Breast epithelium (tissue), 4 donors: Measurements from ENCODE around the gene SRRM4. TPM values are rescaled to one million over a fixed set of nuclear protein-coding genes. Genes with fewer than 3 reads are reported as not detected.

Source experiments
- DNase-seq, 2 donors: peaks; one replicate each; pipeline ENCODE4 v3.0.0-alpha.2; 2019; ENCODE audit warnings: low spot score in 2 of 2
- H3K27ac ChIP-seq, 2 donors: fragments of 200-600 bp; sonication (generic) in 1 of 2; one replicate each; pipeline ENCODE4 v1.5.1; 2016 to 2019; ENCODE audit warnings: mild to moderate bottlenecking in 1 of 2
- H3K27me3 ChIP-seq, 2 donors: fragments of 200-600 bp; sonication (generic) in 1 of 2; one replicate each; pipeline versions ENCODE4 v1.5.1 to v1.6.0; 2017 to 2019; ENCODE audit warnings: control low read depth in 1 of 2, mild to moderate bottlenecking in 1 of 2
- H3K36me3 ChIP-seq: fragments of 200-600 bp; one replicate; pipeline ENCODE4 v1.5.1; 2019
- H3K4me1 ChIP-seq, 2 donors: fragments of 200-600 bp; sonication (generic); one replicate each; pipeline ENCODE4 v1.5.1; 2016 to 2019; ENCODE audit warnings: control low read depth in 1 of 2
- H3K4me3 ChIP-seq, 3 donors: fragments of 200-600 bp; sonication (generic); 1 replicate in 2 of 3; 2 replicates in 1 of 3; pipeline ENCODE4 v1.5.1; 2016 to 2019; ENCODE audit warnings: mild to moderate bottlenecking in 3 of 3, moderate library complexity in 2 of 3
- H3K9me3 ChIP-seq, 2 donors: fragments of 200-600 bp; sonication (generic) in 1 of 2; one replicate each; pipeline ENCODE4 v1.5.1; 2016 to 2019; ENCODE audit warnings: control low read depth in 1 of 2
- CTCF ChIP-seq, 3 donors: fragments of 450-650 bp; IDR thresholded peaks; one replicate each; pipeline ENCODE4 v1.5.1; 2016 to 2017; ENCODE audit warnings: antibody characterized with exemption in 3 of 3, mild to moderate bottlenecking in 3 of 3, moderate library complexity in 3 of 3
- POLR2A ChIP-seq: fragments of 450-650 bp; IDR thresholded peaks from one replicate; pipeline ENCODE4 v1.6.1; 2016; ENCODE audit warnings: antibody characterized with exemption, mild to moderate bottlenecking, moderate library complexity
- POLR2AphosphoS5 ChIP-seq, 3 donors: sonication (generic); formaldehyde crosslinking; IDR thresholded peaks; one replicate each; pipeline ENCODE4 v1.6.1; 2017; ENCODE audit warnings: antibody characterized with exemption in 3 of 3
- intact Hi-C: fragments of 100-400 bp; cut with DNase I; formaldehyde crosslinking; loops from one replicate; pipeline ENCODE4 v1.15.1; 2023; ENCODE audit warnings: low total_unique reads
- total RNA-seq, 3 donors: library from RNA; depleted of rRNA; stranded (reverse); fragments of >200 nt; gene quantifications; one replicate each; pipeline ENCODE4 v1.1.0, GENCODE V29; 2016

The SRRM4 gene
- total RNA-seq, 3 donors from 2014 or later, result not detected

DNA sequence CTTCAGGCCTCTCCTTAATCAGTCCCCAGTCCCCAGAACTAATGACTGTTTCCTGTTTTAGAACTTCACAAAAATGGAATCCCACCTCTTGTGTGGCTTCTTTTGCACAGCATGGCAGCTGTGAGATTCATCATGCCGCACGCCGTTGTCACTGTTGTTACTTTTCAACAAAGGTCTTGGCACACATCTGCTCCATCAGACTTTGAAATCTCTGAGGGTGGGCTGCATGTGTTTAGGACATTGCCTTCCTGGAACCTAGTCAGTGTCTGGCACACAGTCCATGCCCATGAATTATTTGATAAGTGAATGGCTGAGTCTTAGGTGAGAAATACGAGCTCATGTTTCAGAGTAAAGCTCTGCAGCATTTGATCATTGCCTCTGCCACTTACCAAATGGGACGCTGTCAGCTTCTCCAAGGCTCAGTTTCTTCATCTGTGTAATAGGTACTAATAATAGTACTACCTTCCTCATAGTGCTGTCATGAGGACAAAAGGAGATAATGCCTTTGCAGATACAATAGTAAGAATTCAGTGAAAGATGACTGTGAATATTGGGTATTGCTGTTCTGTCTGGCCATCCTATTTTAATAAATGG is 90.4 kb downstream of the SRRM4 start:
- no peak for DNase-seq
- TF ChIP-seq POLR2A, result no peak
- TF ChIP-seq POLR2AphosphoS5 (IDR thresholded peaks at IDR 0.05), result no peak
- TF ChIP-seq CTCF (IDR thresholded peaks at IDR 0.05), result no peak
- H3K4me1 ChIP-seq, result no peaks in the 10 kb centered on the region
- intact Hi-C loops, result no loop called here
- H3K36me3 ChIP-seq, result no peaks in the 10 kb centered on the region
- H3K27ac ChIP-seq, result no peak overlapping the region
- peaks cover 0 to 37% of the 10 kb centered on the region in 2 donors for H3K27me3 ChIP-seq
- H3K9me3 ChIP-seq, result no peaks in the 10 kb centered on the region
- no peak overlapping the region for H3K4me3 ChIP-seq

GRCh38 chr12:119072440-119072839 is 91.1 kb downstream of the SRRM4 start:
- Histone ChIP-seq H3K4me1 (no peaks in the 10 kb centered on the region), H3K27ac (no peak overlapping the region), H3K4me3 (no peak overlapping the region), H3K27me3 (peaks cover 0 to 37% of the 10 kb centered on the region in 2 donors), H3K36me3 (no peaks in the 10 kb centered on the region), H3K9me3 (no peaks in the 10 kb centered on the region)
- TF ChIP-seq CTCF (IDR thresholded peaks at IDR 0.05) (no peak), POLR2AphosphoS5 (IDR thresholded peaks at IDR 0.05) (no peak), POLR2A (no peak)
- intact Hi-C loops, result no loop called here
- no peak for DNase-seq

- Histone ChIP-seq H3K27me3 (peaks cover 0 to 26% of the 10 kb centered on the region in 2 donors), H3K36me3 (no peaks in the 10 kb centered on the region), H3K9me3 (no peaks in the 10 kb centered on the region), H3K4me3 (no peak overlapping the region), H3K27ac (no peak overlapping the region), H3K4me1 (no peaks in the 10 kb centered on the region)
- TF ChIP-seq POLR2A, result no peak
- TF ChIP-seq CTCF (IDR thresholded peaks at IDR 0.05), result no peak
- TF ChIP-seq POLR2AphosphoS5 (IDR thresholded peaks at IDR 0.05), result no peak
- no peak for DNase-seq
- intact Hi-C loops, result no loop called here
These were observed 94.0 kb downstream of the SRRM4 start for GRCh38 chr12:119075222-119075787.

- Histone ChIP-seq H3K9me3 (no peaks in the 10 kb centered on the region), H3K27me3 (peaks cover 0 to 22% of the 10 kb centered on the region in 2 donors), H3K4me3 (no peak overlapping the region), H3K4me1 (no peaks in the 10 kb centered on the region), H3K27ac (no peak overlapping the region), H3K36me3 (no peaks in the 10 kb centered on the region)
- intact Hi-C loops, result no loop called here
- TF ChIP-seq CTCF (IDR thresholded peaks at IDR 0.05) (no peak), POLR2A (no peak), POLR2AphosphoS5 (IDR thresholded peaks at IDR 0.05) (no peak)
- no peak for DNase-seq
These were observed 94.6 kb downstream of the SRRM4 start for GRCh38 chr12:119075918-119076317.

- no peaks in the 10 kb centered on the region for H3K9me3 ChIP-seq
- no peaks in the 10 kb centered on the region for H3K4me1 ChIP-seq
- H3K4me3 ChIP-seq, result no peak overlapping the region
- DNase-seq, result no peak
- H3K36me3 ChIP-seq, result no peaks in the 10 kb centered on the region
- H3K27ac ChIP-seq, result no peak overlapping the region
- TF ChIP-seq POLR2A (no peak), POLR2AphosphoS5 (IDR thresholded peaks at IDR 0.05) (no peak)
- peaks cover 0 to 23% of the 10 kb centered on the region in 2 donors for H3K27me3 ChIP-seq
- intact Hi-C loops, result no loop called here
These were observed 98.2 kb downstream of the SRRM4 start for GRCh38 chr12:119079530-119079929.
